ENCODE results near the gene TTLL5.

DNA sequence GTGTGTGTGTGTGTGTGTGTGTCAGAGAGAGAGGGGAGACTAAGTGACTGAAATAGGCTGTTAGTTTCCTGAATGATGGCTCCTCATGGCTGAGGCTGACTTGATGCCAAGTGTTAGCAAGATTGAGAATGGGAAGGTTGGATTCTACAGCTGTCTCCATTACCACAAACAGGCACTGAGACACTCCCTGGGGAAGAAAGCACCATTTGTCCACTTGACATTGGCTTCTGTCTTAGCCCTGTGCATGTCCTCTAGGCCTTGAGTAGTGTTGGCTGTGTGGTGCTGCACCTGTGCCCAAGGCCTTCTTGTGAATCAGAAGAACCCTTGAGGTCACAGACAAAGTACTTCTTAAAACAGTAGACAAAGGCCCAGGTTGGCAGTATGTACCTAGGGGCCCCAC lies 16.0 kb upstream of the TTLL5 start:
- TF ChIP-seq POLR2A (IDR thresholded peaks at IDR 0.05) (no peak), POLR2AphosphoS5 (IDR thresholded peaks at IDR 0.05) (no peak), EP300 (IDR thresholded peaks at IDR 0.05) (no peak)
- TF ChIP-seq, protein P1, sequence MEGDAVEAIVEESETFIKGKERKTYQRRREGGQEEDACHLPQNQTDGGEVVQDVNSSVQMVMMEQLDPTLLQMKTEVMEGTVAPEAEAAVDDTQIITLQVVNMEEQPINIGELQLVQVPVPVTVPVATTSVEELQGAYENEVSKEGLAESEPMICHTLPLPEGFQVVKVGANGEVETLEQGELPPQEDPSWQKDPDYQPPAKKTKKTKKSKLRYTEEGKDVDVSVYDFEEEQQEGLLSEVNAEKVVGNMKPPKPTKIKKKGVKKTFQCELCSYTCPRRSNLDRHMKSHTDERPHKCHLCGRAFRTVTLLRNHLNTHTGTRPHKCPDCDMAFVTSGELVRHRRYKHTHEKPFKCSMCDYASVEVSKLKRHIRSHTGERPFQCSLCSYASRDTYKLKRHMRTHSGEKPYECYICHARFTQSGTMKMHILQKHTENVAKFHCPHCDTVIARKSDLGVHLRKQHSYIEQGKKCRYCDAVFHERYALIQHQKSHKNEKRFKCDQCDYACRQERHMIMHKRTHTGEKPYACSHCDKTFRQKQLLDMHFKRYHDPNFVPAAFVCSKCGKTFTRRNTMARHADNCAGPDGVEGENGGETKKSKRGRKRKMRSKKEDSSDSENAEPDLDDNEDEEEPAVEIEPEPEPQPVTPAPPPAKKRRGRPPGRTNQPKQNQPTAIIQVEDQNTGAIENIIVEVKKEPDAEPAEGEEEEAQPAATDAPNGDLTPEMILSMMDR (IDR thresholded peaks at IDR 0.05), result no peak
